RWPE2 (cell line): ENCODE results near the gene SMG6.

ENCODE experiments used
- ATAC-seq: fragments of 200-7000 bp; cut with Tn5 transposase; 3 replicates; pipeline ENCODE4 v1.9.1; 2021; ENCODE audit warnings: low read depth
- DNase-seq: peaks from one replicate; pipeline ENCODE4 v3.0.0-alpha.2; 2020; ENCODE audit warnings: low spot score
- H3K27ac ChIP-seq: fragments of 450-650 bp; 2 replicates; pipeline ENCODE4 v1.5.1; 2017; ENCODE audit warnings: mild to moderate bottlenecking; ENCODE audit not compliant: poor library complexity, severe bottlenecking
- H3K27me3 ChIP-seq: fragments of 250-450 bp; sonication (Bioruptor Pico); 2 replicates; pipeline ENCODE4 v1.5.1; 2021; ENCODE audit warnings: mild to moderate bottlenecking, moderate library complexity; ENCODE audit not compliant: insufficient read depth, poor library complexity, severe bottlenecking
- H3K36me3 ChIP-seq: fragments of 250-450 bp; sonication (Bioruptor Pico); 2 replicates; pipeline ENCODE4 v1.5.1; 2020; ENCODE audit warnings: low read depth, mild to moderate bottlenecking, moderate library complexity
- H3K4me1 ChIP-seq: fragments of 250-450 bp; sonication (Bioruptor Pico); 2 replicates; pipeline ENCODE4 v1.5.1; 2021; ENCODE audit warnings: mild to moderate bottlenecking, moderate library complexity; ENCODE audit not compliant: insufficient read depth, poor library complexity, severe bottlenecking
- H3K4me3 ChIP-seq: fragments of 250-450 bp; sonication (Bioruptor Pico); 2 replicates; pipeline ENCODE4 v1.5.1; 2021; ENCODE audit warnings: mild to moderate bottlenecking, moderate library complexity; ENCODE audit not compliant: severe bottlenecking
- H3K9me3 ChIP-seq: fragments of 250-450 bp; sonication (Bioruptor Pico); 2 replicates; pipeline ENCODE4 v1.5.1; 2021; ENCODE audit warnings: mild to moderate bottlenecking, moderate library complexity; ENCODE audit not compliant: severe bottlenecking
- TF ChIP-seq, protein P1 (sequence below): fragments of 450-650 bp; IDR thresholded peaks from one replicate; pipeline ENCODE4 v1.5.1; 2017; ENCODE audit warnings: mild to moderate bottlenecking, moderate library complexity; ENCODE audit not compliant: poor library complexity, severe bottlenecking

Gene SMG6

GRCh38 chr17:2056206-2057174, 247.1 kb downstream of the SMG6 start:
- Histone ChIP-seq H3K4me3 (no peak overlapping the region), H3K36me3 (no peaks in the 10 kb centered on the region), H3K9me3 (no peaks in the 10 kb centered on the region), H3K4me1 (no peaks in the 10 kb centered on the region), H3K27me3 (peaks cover under 1% of the 10 kb centered on the region), H3K27ac (no peak overlapping the region)
- DNase-seq (no peak), ATAC-seq (no peak)
- TF ChIP-seq, protein P1, sequence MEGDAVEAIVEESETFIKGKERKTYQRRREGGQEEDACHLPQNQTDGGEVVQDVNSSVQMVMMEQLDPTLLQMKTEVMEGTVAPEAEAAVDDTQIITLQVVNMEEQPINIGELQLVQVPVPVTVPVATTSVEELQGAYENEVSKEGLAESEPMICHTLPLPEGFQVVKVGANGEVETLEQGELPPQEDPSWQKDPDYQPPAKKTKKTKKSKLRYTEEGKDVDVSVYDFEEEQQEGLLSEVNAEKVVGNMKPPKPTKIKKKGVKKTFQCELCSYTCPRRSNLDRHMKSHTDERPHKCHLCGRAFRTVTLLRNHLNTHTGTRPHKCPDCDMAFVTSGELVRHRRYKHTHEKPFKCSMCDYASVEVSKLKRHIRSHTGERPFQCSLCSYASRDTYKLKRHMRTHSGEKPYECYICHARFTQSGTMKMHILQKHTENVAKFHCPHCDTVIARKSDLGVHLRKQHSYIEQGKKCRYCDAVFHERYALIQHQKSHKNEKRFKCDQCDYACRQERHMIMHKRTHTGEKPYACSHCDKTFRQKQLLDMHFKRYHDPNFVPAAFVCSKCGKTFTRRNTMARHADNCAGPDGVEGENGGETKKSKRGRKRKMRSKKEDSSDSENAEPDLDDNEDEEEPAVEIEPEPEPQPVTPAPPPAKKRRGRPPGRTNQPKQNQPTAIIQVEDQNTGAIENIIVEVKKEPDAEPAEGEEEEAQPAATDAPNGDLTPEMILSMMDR: no peak

DNA sequence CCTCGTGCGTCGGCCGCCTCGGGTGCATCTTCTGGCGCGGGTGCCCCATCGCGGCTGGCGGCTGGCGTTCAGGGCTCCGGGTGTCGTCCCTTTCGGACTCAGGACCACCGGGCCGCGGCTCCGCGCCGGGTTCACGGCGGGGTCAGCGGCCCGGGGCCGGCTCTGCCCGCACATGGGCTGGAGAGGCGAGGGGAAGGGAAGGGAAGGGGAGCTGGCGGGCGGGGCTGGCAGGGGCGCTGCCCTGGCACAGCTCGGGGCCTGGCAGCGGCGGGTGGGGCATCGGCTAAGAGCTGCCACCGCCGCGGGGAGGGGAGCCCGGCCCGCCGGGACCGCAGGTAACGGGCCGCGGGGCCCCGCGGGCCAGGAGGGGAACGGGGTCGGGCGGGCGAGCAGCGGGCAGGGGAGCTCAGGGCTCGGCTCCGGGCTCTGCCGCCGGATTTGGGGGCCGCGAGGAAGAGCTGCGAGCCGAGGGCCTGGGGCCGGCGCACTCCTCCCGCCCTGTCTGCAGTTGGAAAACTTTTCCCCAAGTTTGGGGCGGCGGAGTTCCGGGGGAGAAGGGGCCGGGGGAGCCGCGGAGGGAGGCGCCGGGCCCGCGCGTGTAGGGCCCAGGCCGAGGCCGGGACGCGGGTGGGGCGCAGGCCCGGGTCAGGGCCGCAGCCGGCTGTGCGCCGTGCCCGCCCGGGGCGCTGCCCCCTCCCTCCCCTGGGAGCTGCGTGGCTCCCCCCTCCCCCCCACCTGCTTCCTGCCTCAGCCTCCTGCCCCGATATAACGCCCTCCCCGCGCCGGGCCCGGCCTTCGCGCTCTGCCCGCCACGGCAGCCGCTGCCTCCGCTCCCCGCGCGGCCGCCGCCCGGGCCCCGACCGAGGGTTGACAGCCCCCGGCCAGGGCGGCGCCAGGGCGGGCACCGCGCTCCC, 248.0 kb downstream of the SMG6 start:
- Histone ChIP-seq H3K9me3 (no peaks in the 10 kb centered on the region), H3K36me3 (no peaks in the 10 kb centered on the region), H3K27me3 (peaks cover 2% of the 10 kb centered on the region), H3K27ac (peak overlapping the region; percentile 2), H3K4me3 (peak overlapping the region; percentile 39), H3K4me1 (no peaks in the 10 kb centered on the region)
- TF ChIP-seq, protein P1: no peak
- no peak for DNase-seq
- peak; percentile 12 for ATAC-seq

GRCh38 chr17:2054512-2055291, 248.9 kb downstream of the SMG6 start, which contains the start of gene HIC1:
TSS of gene HIC1 (plus strand) at chr17:2055103. CDS start at chr17:2056691, 1,588 bp downstream.
- DNase-seq (peak; percentile 75), ATAC-seq (peak; percentile 77)
- H3K4me3 ChIP-seq: peak within 1 kb of the TSS; percentile 39
- no peaks in the 10 kb centered on the region for H3K4me1 ChIP-seq
- H3K27ac ChIP-seq: peak within 1 kb of the TSS; percentile 11
- TF ChIP-seq, protein P1: peak; percentile 95
- H3K9me3 ChIP-seq: no peaks in the 10 kb centered on the region
- H3K36me3 ChIP-seq: no peaks in the 10 kb centered on the region
- peaks cover 2% of the 10 kb centered on the region for H3K27me3 ChIP-seq

DNA sequence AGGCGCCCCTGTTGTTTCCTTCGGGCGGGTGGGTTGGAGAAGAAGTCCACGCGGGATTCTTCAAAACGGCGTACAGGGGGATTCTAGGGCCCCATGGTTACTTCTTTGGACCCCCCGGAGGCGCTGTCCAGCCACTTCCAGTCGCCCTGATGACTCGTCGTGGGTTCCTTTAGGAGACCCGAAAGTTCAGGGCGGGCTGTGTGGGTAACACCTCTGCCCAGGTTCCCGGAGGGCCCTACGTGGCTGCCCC, 249.4 kb downstream of the SMG6 start:
- Histone ChIP-seq H3K27ac (peak overlapping the region; percentile 11), H3K4me3 (peak overlapping the region; percentile 39), H3K27me3 (peaks cover 2% of the 10 kb centered on the region), H3K9me3 (no peaks in the 10 kb centered on the region), H3K36me3 (no peaks in the 10 kb centered on the region), H3K4me1 (no peaks in the 10 kb centered on the region)
- DNase-seq (no peak), ATAC-seq (no peak)
- TF ChIP-seq, protein P1: no peak
